NB4 (cell line): ENCODE measurements around the gene CEACAM6.
"Not testable (repeated sequence)": the region's sequence is repeated elsewhere in the genome, so short reads cannot be mapped to it uniquely, and the experiment has no call there.

ENCODE experiments used
- DNase-seq: peaks from one replicate; pipeline ENCODE4 v3.0.0; 2010; ENCODE audit warnings: low read depth
- H3K4me3 ChIP-seq: one replicate; pipeline ENCODE4 v1.5.1; 2011; ENCODE audit warnings: mild to moderate bottlenecking, low read depth, low read length, moderate library complexity
- CTCF ChIP-seq: IDR thresholded peaks from one replicate; pipeline ENCODE4 v1.5.1; 2012; ENCODE audit warnings: low read depth, low read length
- MAX ChIP-seq: IDR thresholded peaks from 2 replicates; pipeline ENCODE4 v1.6.1; 2011; ENCODE audit warnings: low read depth, low read length
- MYC ChIP-seq: IDR thresholded peaks from 2 replicates; pipeline ENCODE4 v1.6.1; 2011; ENCODE audit warnings: low read depth, low read length
- POLR2A ChIP-seq: IDR thresholded peaks from 2 replicates; pipeline ENCODE4 v1.6.1; 2011; ENCODE audit warnings: mild to moderate bottlenecking; ENCODE audit not compliant: insufficient read length; ENCODE audit errors: extremely low read depth

Gene CEACAM6

DNA sequence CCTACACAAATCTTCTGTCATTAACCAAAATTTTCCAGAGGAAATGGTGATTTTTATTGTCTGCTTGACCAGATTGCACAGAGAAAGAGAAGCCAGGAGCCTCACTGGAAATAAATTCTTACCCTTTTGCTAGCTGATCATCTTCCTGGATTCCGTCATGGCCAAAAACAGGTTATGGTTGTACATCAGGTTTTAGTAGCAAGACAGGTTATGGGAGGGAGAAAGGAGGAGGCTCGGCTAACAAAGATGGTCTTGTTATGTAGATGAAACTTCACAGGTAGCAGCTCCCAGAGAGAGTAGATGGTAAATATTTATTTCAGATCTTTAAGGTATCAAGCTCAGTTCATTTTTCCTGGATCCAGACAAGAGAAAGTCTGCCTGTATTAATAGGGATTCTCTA lies 21.4 kb downstream of the CEACAM6 start:
- TF ChIP-seq POLR2A = no peak
- TF ChIP-seq CTCF = no peak
- no peak for DNase-seq
- no peak overlapping the region for H3K4me3 ChIP-seq

DNA sequence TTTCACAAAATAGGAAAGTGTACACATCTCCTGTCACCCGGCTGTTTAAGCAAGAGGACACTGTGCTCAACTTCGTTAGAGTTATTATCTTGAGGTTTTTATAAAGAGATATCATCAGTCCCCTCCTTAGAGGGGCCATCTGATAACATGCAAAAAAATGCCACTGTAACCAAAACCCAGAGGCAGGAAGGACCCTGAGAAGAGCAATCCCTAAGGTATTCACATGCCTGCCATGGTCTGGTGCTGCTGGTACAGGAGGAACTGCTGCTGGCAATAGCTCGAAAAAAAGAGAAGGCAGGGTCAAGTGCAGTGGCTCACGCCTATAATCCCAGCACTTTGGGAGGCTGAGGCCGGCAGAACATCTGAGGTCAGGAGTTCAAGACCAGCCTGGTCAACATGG lies 28.3 kb downstream of the CEACAM6 start:
- H3K4me3 ChIP-seq = no peak overlapping the region
- peak; percentile 50 for DNase-seq
- TF ChIP-seq POLR2A = no peak
- no peak for TF ChIP-seq MYC
- TF ChIP-seq MAX = no peak
- no peak for TF ChIP-seq CTCF

GRCh38 chr19:41784312-41784711 lies 29.0 kb downstream of the CEACAM6 start:
- DNase-seq = no peak
- no peak overlapping the region for H3K4me3 ChIP-seq

GRCh38 chr19:41784743-41785142 lies 29.4 kb downstream of the CEACAM6 start:
- peak overlapping the region; percentile 30 for H3K4me3 ChIP-seq
- DNase-seq = peak; percentile 81
- no peak for TF ChIP-seq MYC
- no peak for TF ChIP-seq POLR2A
- TF ChIP-seq CTCF = no peak
- no peak for TF ChIP-seq MAX

More at GRCh38 chr19:41784312-41784711, 29.0 kb downstream of the CEACAM6 start:
- TF ChIP-seq CTCF = no peak

GRCh38 chr19:41785653-41786052 lies 30.3 kb downstream of the CEACAM6 start:
- DNase-seq = peak; percentile 91
- H3K4me3 ChIP-seq = no peak overlapping the region
- TF ChIP-seq CTCF (peak; percentile 41), POLR2A (no peak)

DNA sequence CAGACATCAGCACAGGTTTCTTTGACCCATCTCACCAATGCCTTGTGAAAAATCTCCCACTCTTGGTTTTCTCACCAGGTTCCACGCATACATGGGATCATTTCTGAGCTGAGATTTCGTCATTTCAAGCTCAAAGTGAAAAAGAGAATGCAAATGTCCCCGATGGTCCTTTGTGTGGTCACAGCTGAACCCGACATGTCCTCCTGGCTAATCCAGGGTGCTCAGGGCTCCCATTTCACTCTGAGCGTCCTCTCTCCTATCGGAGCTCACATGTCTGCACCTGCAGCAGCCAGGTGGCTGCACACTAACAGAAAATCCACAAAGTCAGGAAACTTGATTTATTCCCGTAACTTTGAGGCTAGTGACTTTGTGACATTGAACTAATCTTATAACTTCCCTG lies 31.7 kb downstream of the CEACAM6 start:
- TF ChIP-seq MAX (no peak), POLR2A (no peak), MYC (no peak), CTCF (no peak)
- no peak overlapping the region for H3K4me3 ChIP-seq
- no peak for DNase-seq

DNA sequence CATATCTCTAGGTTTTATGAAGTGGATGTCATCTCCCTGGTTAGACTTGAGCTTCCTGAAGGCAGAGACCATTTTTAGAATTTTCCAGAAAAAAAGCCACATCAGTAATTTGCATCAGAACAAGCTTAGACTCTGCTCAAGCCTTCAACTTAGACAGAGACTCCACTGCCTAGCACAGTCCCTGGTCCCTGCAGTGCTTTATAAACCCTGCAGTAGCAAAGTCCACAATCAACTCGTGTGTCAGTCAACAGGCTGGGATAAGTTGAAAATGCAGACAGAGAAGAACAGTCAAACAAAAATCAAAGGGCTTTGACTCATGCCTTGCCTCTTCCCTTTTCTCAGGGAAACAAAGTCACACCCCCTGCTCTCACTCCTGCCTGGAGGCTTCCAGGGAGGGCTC lies 33.2 kb downstream of the CEACAM6 start:
- H3K4me3 ChIP-seq, DNase-seq: not testable (repeated sequence)

DNA sequence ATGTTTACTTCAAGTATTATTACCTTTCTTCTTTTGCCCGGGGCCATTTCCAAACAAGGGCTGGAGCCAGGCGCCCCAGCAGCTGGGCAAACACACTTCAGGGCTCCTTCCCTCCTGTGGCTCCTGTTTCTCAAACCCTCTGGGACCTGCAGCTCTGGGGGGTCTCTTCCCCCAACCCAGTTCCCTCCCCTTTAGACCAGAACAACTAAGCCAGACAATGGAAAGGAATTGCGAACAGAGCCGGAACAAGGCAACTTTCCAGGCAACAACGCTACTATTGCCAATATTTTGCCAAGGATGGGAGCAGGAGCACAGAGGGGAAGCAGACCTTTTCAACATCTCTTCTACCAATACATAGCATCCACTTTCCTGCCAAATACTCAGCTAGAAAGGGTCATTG lies 33.7 kb downstream of the CEACAM6 start:
- H3K4me3 ChIP-seq, DNase-seq: not testable (repeated sequence)
